Ascending aorta (tissue), 2 donors: ENCODE data around the gene VEZT. TPM values are rescaled to one million over a fixed set of nuclear protein-coding genes. Genes with fewer than 3 reads are reported as not detected.
A peak's percentile ranks its signal among the peaks of the same experiment; 100 is the strongest.
"Not testable (repeated sequence)": the region's sequence is repeated elsewhere in the genome, so short reads cannot be mapped to it uniquely, and the experiment has no call there.

ENCODE experiments used
- DNase-seq, 2 donors: peaks; one replicate each; pipeline ENCODE4 v3.0.0-alpha.2; 2019; ENCODE audit warnings: low spot score in 2 of 2
- H3K27ac ChIP-seq, 2 donors: fragments of 200-600 bp; sonication (generic); one replicate each; pipeline ENCODE4 v1.5.1; 2016 to 2017; ENCODE audit warnings: mild to moderate bottlenecking in 1 of 2
- H3K27me3 ChIP-seq: fragments of 200-600 bp; sonication (generic); one replicate; pipeline ENCODE4 v1.5.1; 2017
- H3K36me3 ChIP-seq, 2 donors: fragments of 200-600 bp; sonication (generic); one replicate each; pipeline ENCODE4 v1.5.1; 2016
- H3K4me1 ChIP-seq, 2 donors: fragments of 200-600 bp; sonication (generic); one replicate each; pipeline ENCODE4 v1.5.1; 2016 to 2017; ENCODE audit warnings: mild to moderate bottlenecking in 1 of 2
- H3K4me3 ChIP-seq, 2 donors: fragments of 200-600 bp; sonication (generic); one replicate each; pipeline ENCODE4 v1.5.1; 2016 to 2017; ENCODE audit warnings: mild to moderate bottlenecking in 1 of 2
- H3K9me3 ChIP-seq, 2 donors: fragments of 200-600 bp; sonication (generic); one replicate each; pipeline ENCODE4 v1.5.1; 2016
- CTCF ChIP-seq, 3 experiments: fragments of 200-600 bp in 2 of 3; fragments of 450-650 bp in 1 of 3; sonication (generic) in 2 of 3; IDR thresholded peaks; one replicate each; pipeline ENCODE4 v1.5.1; 2016 to 2019; ENCODE audit warnings: antibody characterized with exemption in 3 of 3, mild to moderate bottlenecking in 1 of 3, moderate library complexity in 1 of 3
- intact Hi-C: fragments of 100-400 bp; cut with DNase I; formaldehyde crosslinking; loops from one replicate; pipeline ENCODE4 v1.15.1; 2023
- total RNA-seq: library from RNA; depleted of rRNA; stranded (reverse); fragments of >200 nt; gene quantifications from one replicate; pipeline ENCODE4 v1.1.0, GENCODE V29; 2016

VEZT gene
- total RNA-seq, 1 donor from 2014 or later, result 141 TPM

- peaks cover 0 to 11% of the 10 kb centered on the region in 2 donors for H3K4me1 ChIP-seq
- H3K27ac ChIP-seq, result peak overlapping the region in 1 of 2 donors; percentile 22
- H3K4me3 ChIP-seq, result no peak overlapping the region
- no peak for DNase-seq
- no peaks in the 10 kb centered on the region for H3K9me3 ChIP-seq
- H3K27me3 ChIP-seq, result no peaks in the 10 kb centered on the region
- intact Hi-C loops, result no loop called here
- TF ChIP-seq CTCF (IDR thresholded peaks at IDR 0.05), result no peak
- peaks cover 12 to 33% of the 10 kb centered on the region in 2 donors for H3K36me3 ChIP-seq
Observed at GRCh38 chr12:95303476-95303875, 85.9 kb downstream of the VEZT start.

GRCh38 chr12:95304673-95305198, 87.1 kb downstream of the VEZT start:
- DNase-seq, result no peak
- intact Hi-C loops, result no loop called here
- Histone ChIP-seq H3K4me3 (no peak overlapping the region), H3K27me3 (no peaks in the 10 kb centered on the region), H3K4me1 (peaks cover 0 to 11% of the 10 kb centered on the region in 2 donors), H3K9me3 (no peaks in the 10 kb centered on the region), H3K36me3 (peaks cover 3 to 26% of the 10 kb centered on the region in 2 donors), H3K27ac (no peak overlapping the region)
- no peak for TF ChIP-seq CTCF (IDR thresholded peaks at IDR 0.05)

GRCh38 chr12:95312656-95313055, 95.0 kb downstream of the VEZT start:
- no peak for TF ChIP-seq CTCF (IDR thresholded peaks at IDR 0.05)
- Histone ChIP-seq H3K36me3 (peaks cover 0 to 11% of the 10 kb centered on the region in 2 donors), H3K9me3 (no peaks in the 10 kb centered on the region), H3K27me3 (no peaks in the 10 kb centered on the region), H3K4me1 (no peaks in the 10 kb centered on the region), H3K4me3 (no peak overlapping the region), H3K27ac (no peak overlapping the region)
- intact Hi-C loops, result no loop called here
- no peak for DNase-seq

GRCh38 chr12:95314756-95315155, 97.1 kb downstream of the VEZT start:
- intact Hi-C loops, H3K4me3 ChIP-seq, H3K27ac ChIP-seq, H3K4me1 ChIP-seq, H3K9me3 ChIP-seq, H3K36me3 ChIP-seq, DNase-seq, H3K27me3 ChIP-seq: not testable (repeated sequence)

- H3K27ac ChIP-seq, result no peak overlapping the region
- H3K9me3 ChIP-seq, result no peaks in the 10 kb centered on the region
- H3K4me1 ChIP-seq, result no peaks in the 10 kb centered on the region
- intact Hi-C loops, result no loop called here
- H3K4me3 ChIP-seq, result no peak overlapping the region
- no peaks in the 10 kb centered on the region for H3K36me3 ChIP-seq
- no peaks in the 10 kb centered on the region for H3K27me3 ChIP-seq
- no peak for TF ChIP-seq CTCF (IDR thresholded peaks at IDR 0.05)
- DNase-seq, result no peak
Observed at GRCh38 chr12:95316798-95317197, 99.2 kb downstream of the VEZT start.

- no peaks in the 10 kb centered on the region for H3K36me3 ChIP-seq
- TF ChIP-seq CTCF (IDR thresholded peaks at IDR 0.05), result no peak
- DNase-seq, result no peak
- H3K27ac ChIP-seq, result no peak overlapping the region
- no peaks in the 10 kb centered on the region for H3K4me1 ChIP-seq
- no peak overlapping the region for H3K4me3 ChIP-seq
- H3K9me3 ChIP-seq, result no peaks in the 10 kb centered on the region
- no peaks in the 10 kb centered on the region for H3K27me3 ChIP-seq
- intact Hi-C loops, result no loop called here
Observed at GRCh38 chr12:95318071-95318545, 100.5 kb downstream of the VEZT start.
